WTC11 (cell line): Measurements from ENCODE around the gene TTC1. TPM values are rescaled to one million over a fixed set of nuclear protein-coding genes. Genes with fewer than 3 reads are reported as not detected.
A peak's percentile ranks its signal among the peaks of the same experiment; 100 is the strongest.

Experiments
- ATAC-seq: fragments of 200-7000 bp; cut with Tn5 transposase; 2 replicates; pipeline ENCODE4 v1.10.0; 2021; ENCODE audit warnings: mild to moderate bottlenecking, moderate library complexity
- CTCF ChIA-PET: fragments of 300-600 bp; sonication (Branson Sonifier 250); formaldehyde crosslinking; loops from one replicate; lab custom pipeline; 2021; ENCODE audit warnings: antibody characterized with exemption; lab: Charles Lee
- POLR2A ChIA-PET: fragments of 350-600 bp; sonication (Branson Sonifier 250); formaldehyde crosslinking; loops from one replicate; lab custom pipeline; 2021; ENCODE audit warnings: antibody characterized with exemption; lab: Charles Lee
- DNase-seq: peaks from one replicate; pipeline ENCODE4 v3.0.0; 2021; ENCODE audit warnings: low spot score
- H3K27ac Mint-ChIP-seq: 2 replicates; pipeline ENCODE4 v1.8.0; 2021; ENCODE audit warnings: mixed read lengths
- H3K27me3 Mint-ChIP-seq: 2 replicates; pipeline ENCODE4 v1.8.0; 2021; ENCODE audit warnings: low read depth, mild to moderate bottlenecking, moderate library complexity, mixed read lengths
- H3K36me3 Mint-ChIP-seq: 2 replicates; pipeline ENCODE4 v1.8.0; 2021; ENCODE audit warnings: mixed read lengths
- H3K4me1 Mint-ChIP-seq: 2 replicates; pipeline ENCODE4 v1.8.0; 2022; ENCODE audit warnings: mixed read lengths
- H3K4me3 Mint-ChIP-seq: 2 replicates; pipeline ENCODE4 v1.8.0; 2021; ENCODE audit warnings: mild to moderate bottlenecking, moderate library complexity, mixed read lengths
- H3K9me3 Mint-ChIP-seq: 2 replicates; pipeline ENCODE4 v1.8.0; 2021; ENCODE audit warnings: mixed read lengths
- ATF1 ChIP-seq: sonication (generic); formaldehyde crosslinking; IDR thresholded peaks from 2 replicates; pipeline ENCODE4 v1.8.1; 2023; ENCODE audit warnings: mild to moderate bottlenecking, moderate library complexity, missing genetic modification reagents
- FOXK1 ChIP-seq: sonication (generic); formaldehyde crosslinking; IDR thresholded peaks from 2 replicates; pipeline ENCODE4 v1.8.0; 2022; ENCODE audit warnings: mild to moderate bottlenecking, moderate library complexity, missing genetic modification reagents
- GTF2I ChIP-seq: fragments of 250-450 bp; sonication (Bioruptor Pico); conservative IDR thresholded peaks from 2 replicates; pipeline ENCODE4 v1.4.0; 2021; ENCODE audit warnings: mild to moderate bottlenecking
- HMGA2 ChIP-seq: fragments of 250-450 bp; sonication (Bioruptor Pico); IDR thresholded peaks from 2 replicates; pipeline ENCODE4 v1.4.0; 2021; ENCODE audit warnings: mild to moderate bottlenecking, moderate library complexity
- JUN ChIP-seq: sonication (generic); formaldehyde crosslinking; IDR thresholded peaks from 2 replicates; pipeline ENCODE4 v1.8.0; 2023; ENCODE audit warnings: mild to moderate bottlenecking, missing genetic modification reagents
- MXD4 ChIP-seq: fragments of 250-450 bp; sonication (Bioruptor Pico); IDR thresholded peaks from 2 replicates; pipeline ENCODE4 v1.8.0; 2021; ENCODE audit warnings: mild to moderate bottlenecking, moderate library complexity, borderline replicate concordance
- NFATC4 ChIP-seq: fragments of 250-450 bp; sonication (Bioruptor Pico); IDR thresholded peaks from 2 replicates; pipeline ENCODE4 v1.9.0; 2021; ENCODE audit warnings: mild to moderate bottlenecking
- PRRX2 ChIP-seq: fragments of 250-450 bp; sonication (Bioruptor Pico); IDR thresholded peaks from 2 replicates; pipeline ENCODE4 v1.8.0; 2021; ENCODE audit warnings: mild to moderate bottlenecking
- RELA ChIP-seq: sonication (generic); formaldehyde crosslinking; IDR thresholded peaks from 2 replicates; pipeline ENCODE4 v1.8.1; 2022; ENCODE audit warnings: missing genetic modification reagents, mild to moderate bottlenecking, borderline replicate concordance
- SMAD3 ChIP-seq: sonication (generic); formaldehyde crosslinking; IDR thresholded peaks from 2 replicates; pipeline ENCODE4 v1.8.0; 2022; ENCODE audit warnings: missing genetic modification reagents, mild to moderate bottlenecking, borderline replicate concordance
- ZNF396 ChIP-seq: fragments of 250-450 bp; sonication (Bioruptor Pico); IDR thresholded peaks from 2 replicates; pipeline ENCODE4 v1.8.0; 2021; ENCODE audit warnings: mild to moderate bottlenecking, moderate library complexity, borderline replicate concordance
- total RNA-seq: library from RNA; stranded (reverse); gene quantifications from 3 replicates; pipeline ENCODE4 v1.2.3, GENCODE V29; 2021
- TF ChIP-seq, protein P1 (sequence below): fragments of 250-450 bp; sonication (Bioruptor Pico); IDR thresholded peaks from 2 replicates; pipeline ENCODE4 v1.8.0; 2021; ENCODE audit warnings: mild to moderate bottlenecking
- TF ChIP-seq, protein P2 (sequence below): sonication (generic); formaldehyde crosslinking; IDR thresholded peaks from 2 replicates; pipeline ENCODE4 v1.8.0; 2022; ENCODE audit warnings: mild to moderate bottlenecking, missing genetic modification reagents
- TF ChIP-seq, protein P3 (sequence below): fragments of 250-450 bp; sonication (Bioruptor Pico); IDR thresholded peaks from 2 replicates; pipeline ENCODE4 v1.9.0; 2021; ENCODE audit warnings: mild to moderate bottlenecking
- TF ChIP-seq, protein P4 (sequence below): sonication (generic); formaldehyde crosslinking; IDR thresholded peaks from 2 replicates; pipeline ENCODE4 v1.8.1; 2023; ENCODE audit warnings: mild to moderate bottlenecking, missing genetic modification reagents, moderate library complexity
- TF ChIP-seq, protein P5 (sequence below): fragments of 250-450 bp; sonication (Bioruptor Pico); IDR thresholded peaks from 2 replicates; pipeline ENCODE4 v1.9.0; 2021; ENCODE audit warnings: moderate library complexity, mild to moderate bottlenecking, inconsistent platforms, borderline replicate concordance
- TF ChIP-seq, protein P6 (sequence below): sonication (generic); formaldehyde crosslinking; conservative IDR thresholded peaks from 2 replicates; pipeline ENCODE4 v1.8.1; 2023; ENCODE audit warnings: mild to moderate bottlenecking, low read depth, missing genetic modification reagents, moderate library complexity
- TF ChIP-seq, protein P7 (sequence below): sonication (generic); formaldehyde crosslinking; IDR thresholded peaks from 2 replicates; pipeline ENCODE4 v1.8.1; 2023; ENCODE audit warnings: mild to moderate bottlenecking, missing genetic modification reagents, moderate library complexity

TTC1 gene
- total RNA-seq, 1 experiment from 2014 or later = 47.4 TPM

DNA sequence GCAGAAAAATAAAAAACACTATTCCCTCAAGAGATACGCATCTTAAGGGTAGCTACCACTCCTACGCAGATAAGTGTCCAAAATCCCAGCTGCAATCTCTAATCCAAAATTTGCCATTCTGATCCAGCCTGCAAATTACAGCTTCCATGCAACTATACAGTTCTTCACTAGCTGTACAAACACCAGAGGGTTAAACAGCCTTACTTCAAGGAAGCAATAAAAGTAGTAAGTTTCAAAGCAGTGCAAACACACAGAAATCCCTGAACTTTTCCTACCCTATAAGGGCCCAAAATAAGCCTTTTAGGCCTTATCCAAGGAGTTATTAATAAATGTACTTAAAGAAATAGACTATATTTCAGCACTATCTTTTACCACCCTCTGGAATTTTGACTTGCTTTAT is 70.8 kb downstream of the TTC1 start (continued):
- no peak for TF ChIP-seq ZNF396
- TF ChIP-seq PRRX2 (CRISPR knock-in tag) = no peak
- TF ChIP-seq JUN (CRISPR knock-in tag) = no peak
- no peak for TF ChIP-seq RELA (CRISPR knock-in tag)
- no peak for TF ChIP-seq ATF1 (CRISPR knock-in tag)
- TF ChIP-seq, protein P1, sequence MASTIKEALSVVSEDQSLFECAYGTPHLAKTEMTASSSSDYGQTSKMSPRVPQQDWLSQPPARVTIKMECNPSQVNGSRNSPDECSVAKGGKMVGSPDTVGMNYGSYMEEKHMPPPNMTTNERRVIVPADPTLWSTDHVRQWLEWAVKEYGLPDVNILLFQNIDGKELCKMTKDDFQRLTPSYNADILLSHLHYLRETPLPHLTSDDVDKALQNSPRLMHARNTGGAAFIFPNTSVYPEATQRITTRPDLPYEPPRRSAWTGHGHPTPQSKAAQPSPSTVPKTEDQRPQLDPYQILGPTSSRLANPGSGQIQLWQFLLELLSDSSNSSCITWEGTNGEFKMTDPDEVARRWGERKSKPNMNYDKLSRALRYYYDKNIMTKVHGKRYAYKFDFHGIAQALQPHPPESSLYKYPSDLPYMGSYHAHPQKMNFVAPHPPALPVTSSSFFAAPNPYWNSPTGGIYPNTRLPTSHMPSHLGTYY (CRISPR knock-in tag) = no peak
- TF ChIP-seq, protein P2, sequence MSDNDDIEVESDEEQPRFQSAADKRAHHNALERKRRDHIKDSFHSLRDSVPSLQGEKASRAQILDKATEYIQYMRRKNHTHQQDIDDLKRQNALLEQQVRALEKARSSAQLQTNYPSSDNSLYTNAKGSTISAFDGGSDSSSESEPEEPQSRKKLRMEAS (CRISPR knock-in tag) = no peak
- TF ChIP-seq FOXK1 (CRISPR knock-in tag) = no peak
- TF ChIP-seq HMGA2 = no peak
- TF ChIP-seq, protein P3, sequence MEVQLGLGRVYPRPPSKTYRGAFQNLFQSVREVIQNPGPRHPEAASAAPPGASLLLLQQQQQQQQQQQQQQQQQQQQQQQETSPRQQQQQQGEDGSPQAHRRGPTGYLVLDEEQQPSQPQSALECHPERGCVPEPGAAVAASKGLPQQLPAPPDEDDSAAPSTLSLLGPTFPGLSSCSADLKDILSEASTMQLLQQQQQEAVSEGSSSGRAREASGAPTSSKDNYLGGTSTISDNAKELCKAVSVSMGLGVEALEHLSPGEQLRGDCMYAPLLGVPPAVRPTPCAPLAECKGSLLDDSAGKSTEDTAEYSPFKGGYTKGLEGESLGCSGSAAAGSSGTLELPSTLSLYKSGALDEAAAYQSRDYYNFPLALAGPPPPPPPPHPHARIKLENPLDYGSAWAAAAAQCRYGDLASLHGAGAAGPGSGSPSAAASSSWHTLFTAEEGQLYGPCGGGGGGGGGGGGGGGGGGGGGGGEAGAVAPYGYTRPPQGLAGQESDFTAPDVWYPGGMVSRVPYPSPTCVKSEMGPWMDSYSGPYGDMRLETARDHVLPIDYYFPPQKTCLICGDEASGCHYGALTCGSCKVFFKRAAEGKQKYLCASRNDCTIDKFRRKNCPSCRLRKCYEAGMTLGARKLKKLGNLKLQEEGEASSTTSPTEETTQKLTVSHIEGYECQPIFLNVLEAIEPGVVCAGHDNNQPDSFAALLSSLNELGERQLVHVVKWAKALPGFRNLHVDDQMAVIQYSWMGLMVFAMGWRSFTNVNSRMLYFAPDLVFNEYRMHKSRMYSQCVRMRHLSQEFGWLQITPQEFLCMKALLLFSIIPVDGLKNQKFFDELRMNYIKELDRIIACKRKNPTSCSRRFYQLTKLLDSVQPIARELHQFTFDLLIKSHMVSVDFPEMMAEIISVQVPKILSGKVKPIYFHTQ (CRISPR knock-in tag) = no peak
- TF ChIP-seq, protein P4, sequence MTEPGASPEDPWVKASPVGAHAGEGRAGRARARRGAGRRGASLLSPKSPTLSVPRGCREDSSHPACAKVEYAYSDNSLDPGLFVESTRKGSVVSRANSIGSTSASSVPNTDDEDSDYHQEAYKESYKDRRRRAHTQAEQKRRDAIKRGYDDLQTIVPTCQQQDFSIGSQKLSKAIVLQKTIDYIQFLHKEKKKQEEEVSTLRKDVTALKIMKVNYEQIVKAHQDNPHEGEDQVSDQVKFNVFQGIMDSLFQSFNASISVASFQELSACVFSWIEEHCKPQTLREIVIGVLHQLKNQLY (CRISPR knock-in tag) = no peak

DNA sequence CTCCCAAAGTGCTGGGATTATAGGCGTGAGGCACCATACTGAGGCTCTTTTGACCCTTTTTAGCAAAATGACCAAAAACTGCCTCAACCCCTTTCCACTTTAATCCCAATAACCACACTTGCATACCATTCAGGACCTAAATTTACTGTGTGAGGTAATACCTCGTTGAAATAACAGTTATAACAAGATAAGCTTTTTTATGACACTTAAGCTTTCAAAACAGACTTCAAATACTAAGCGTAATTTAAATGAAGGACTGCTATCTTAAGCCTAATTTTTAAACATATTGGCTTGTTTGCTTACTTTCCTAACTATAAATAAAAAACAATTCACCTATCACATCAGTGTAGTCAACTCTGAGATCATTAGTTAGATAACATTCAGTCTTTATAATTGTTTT is 72.6 kb downstream of the TTC1 start:
- Mint-ChIP-seq H3K4me1 (peaks cover 29% of the 10 kb centered on the region), H3K9me3 (no peaks in the 10 kb centered on the region), H3K36me3 (peaks cover 19% of the 10 kb centered on the region), H3K27ac (0 out of 2 replicates have a peak overlapping the region, but pooled peaks have one; percentile 32), H3K27me3 (no peaks in the 10 kb centered on the region; the same call in 1 of the 2 replicates)
- no peak for ATAC-seq
- ChIA-PET POLR2A (interaction anchor here (0.6 to 1.4 kb wide), 3 partner anchors 79 to 264 kb away, joined by 3 to 9 read pairs (median 4); no protein-coding TSS in a partner anchor), CTCF (interaction anchor here (0.8 to 2.3 kb wide), 43 partner anchors 9 to 640 kb away, joined by 3 to 30 read pairs (median 5); partner anchors contain the start of genes C1QTNF2, CCNJL, PTTG1 and TTC1)
- DNase-seq = no peak
- no peak for TF ChIP-seq MXD4 (CRISPR knock-in tag)
- no peak for TF ChIP-seq NFATC4 (CRISPR knock-in tag)
- TF ChIP-seq, protein P5, sequence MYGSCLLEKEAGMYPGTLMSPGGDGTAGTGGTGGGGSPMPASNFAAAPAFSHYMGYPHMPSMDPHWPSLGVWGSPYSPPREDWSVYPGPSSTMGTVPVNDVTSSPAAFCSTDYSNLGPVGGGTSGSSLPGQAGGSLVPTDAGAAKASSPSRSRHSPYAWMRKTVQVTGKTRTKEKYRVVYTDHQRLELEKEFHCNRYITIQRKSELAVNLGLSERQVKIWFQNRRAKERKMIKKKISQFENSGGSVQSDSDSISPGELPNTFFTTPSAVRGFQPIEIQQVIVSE (CRISPR knock-in tag) = no peak
- TF ChIP-seq, protein P6, sequence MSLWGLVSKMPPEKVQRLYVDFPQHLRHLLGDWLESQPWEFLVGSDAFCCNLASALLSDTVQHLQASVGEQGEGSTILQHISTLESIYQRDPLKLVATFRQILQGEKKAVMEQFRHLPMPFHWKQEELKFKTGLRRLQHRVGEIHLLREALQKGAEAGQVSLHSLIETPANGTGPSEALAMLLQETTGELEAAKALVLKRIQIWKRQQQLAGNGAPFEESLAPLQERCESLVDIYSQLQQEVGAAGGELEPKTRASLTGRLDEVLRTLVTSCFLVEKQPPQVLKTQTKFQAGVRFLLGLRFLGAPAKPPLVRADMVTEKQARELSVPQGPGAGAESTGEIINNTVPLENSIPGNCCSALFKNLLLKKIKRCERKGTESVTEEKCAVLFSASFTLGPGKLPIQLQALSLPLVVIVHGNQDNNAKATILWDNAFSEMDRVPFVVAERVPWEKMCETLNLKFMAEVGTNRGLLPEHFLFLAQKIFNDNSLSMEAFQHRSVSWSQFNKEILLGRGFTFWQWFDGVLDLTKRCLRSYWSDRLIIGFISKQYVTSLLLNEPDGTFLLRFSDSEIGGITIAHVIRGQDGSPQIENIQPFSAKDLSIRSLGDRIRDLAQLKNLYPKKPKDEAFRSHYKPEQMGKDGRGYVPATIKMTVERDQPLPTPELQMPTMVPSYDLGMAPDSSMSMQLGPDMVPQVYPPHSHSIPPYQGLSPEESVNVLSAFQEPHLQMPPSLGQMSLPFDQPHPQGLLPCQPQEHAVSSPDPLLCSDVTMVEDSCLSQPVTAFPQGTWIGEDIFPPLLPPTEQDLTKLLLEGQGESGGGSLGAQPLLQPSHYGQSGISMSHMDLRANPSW (CRISPR knock-in tag) = no peak
- TF ChIP-seq, protein P7, sequence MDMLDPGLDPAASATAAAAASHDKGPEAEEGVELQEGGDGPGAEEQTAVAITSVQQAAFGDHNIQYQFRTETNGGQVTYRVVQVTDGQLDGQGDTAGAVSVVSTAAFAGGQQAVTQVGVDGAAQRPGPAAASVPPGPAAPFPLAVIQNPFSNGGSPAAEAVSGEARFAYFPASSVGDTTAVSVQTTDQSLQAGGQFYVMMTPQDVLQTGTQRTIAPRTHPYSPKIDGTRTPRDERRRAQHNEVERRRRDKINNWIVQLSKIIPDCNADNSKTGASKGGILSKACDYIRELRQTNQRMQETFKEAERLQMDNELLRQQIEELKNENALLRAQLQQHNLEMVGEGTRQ (CRISPR knock-in tag) = no peak
- no peak for TF ChIP-seq GTF2I
- no peak for TF ChIP-seq SMAD3
- TF ChIP-seq, all 79 proteins: peak for 0
- H3K4me3 Mint-ChIP-seq = no peak overlapping the region
